Adrenal gland (tissue), 5 donors: Measurements from ENCODE around the gene ZWILCH.

Experiments
- POLR2A ChIP-seq, 2 donors: fragments of 450-650 bp; IDR thresholded peaks; one replicate each; pipeline ENCODE4 v1.6.1; 2017; ENCODE audit warnings: antibody characterized with exemption in 2 of 2, mild to moderate bottlenecking in 2 of 2, moderate library complexity in 1 of 2
- TF ChIP-seq, protein P1 (sequence below), 6 experiments: fragments of 450-650 bp in 4 of 6; fragments of 200-600 bp in 2 of 6; sonication (generic) in 1 of 6; IDR thresholded peaks; 1 replicate in 5 of 6; 2 replicates in 1 of 6; pipeline versions ENCODE4 v1.5.1 to v1.8.0; 2016 to 2021; ENCODE audit warnings: antibody characterized with exemption in 6 of 6, mild to moderate bottlenecking in 2 of 6, moderate library complexity in 1 of 6
- donor health status: DM: no; HTN: no; CAD: no.

DNA sequence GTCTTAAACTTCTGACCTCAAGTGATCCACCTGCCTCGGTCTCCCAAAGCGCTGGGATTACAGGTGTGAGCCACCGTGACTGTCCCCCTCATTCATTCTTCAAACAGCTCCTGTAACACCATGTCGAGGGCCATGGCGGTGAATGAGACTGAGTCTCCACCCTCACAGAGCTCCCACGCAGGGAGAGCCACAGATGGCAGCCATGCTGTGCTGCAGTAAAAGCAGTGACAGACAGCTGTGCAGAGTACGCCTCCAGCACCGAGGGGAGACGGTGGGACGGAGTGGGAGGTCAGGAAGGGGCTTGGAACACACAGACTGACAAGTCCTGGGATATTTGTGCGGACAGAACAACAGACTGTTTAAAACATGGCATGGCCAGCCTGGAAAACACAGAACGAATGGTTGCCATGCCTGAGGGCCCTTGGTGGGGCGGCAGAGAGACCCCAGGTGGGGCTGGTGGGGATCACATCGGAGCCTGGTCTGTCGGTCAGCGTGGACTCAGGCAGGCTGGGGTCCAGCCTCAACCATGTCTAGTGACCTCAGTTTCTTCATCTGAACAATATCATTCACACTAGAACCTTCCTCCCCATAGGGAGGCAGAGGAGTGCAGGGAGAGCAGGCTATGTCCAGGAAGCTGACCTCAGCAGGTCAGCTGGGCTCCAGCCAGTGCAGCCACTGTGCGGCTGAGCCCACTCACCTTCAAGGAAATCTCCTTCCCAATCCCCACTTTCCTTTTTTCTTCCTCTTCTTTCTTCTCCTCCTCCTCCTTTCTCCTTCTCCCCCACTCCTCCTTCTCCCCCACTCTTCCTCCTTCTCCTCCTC lies 81.2 kb downstream of the ZWILCH start:
- TF ChIP-seq, protein P1, sequence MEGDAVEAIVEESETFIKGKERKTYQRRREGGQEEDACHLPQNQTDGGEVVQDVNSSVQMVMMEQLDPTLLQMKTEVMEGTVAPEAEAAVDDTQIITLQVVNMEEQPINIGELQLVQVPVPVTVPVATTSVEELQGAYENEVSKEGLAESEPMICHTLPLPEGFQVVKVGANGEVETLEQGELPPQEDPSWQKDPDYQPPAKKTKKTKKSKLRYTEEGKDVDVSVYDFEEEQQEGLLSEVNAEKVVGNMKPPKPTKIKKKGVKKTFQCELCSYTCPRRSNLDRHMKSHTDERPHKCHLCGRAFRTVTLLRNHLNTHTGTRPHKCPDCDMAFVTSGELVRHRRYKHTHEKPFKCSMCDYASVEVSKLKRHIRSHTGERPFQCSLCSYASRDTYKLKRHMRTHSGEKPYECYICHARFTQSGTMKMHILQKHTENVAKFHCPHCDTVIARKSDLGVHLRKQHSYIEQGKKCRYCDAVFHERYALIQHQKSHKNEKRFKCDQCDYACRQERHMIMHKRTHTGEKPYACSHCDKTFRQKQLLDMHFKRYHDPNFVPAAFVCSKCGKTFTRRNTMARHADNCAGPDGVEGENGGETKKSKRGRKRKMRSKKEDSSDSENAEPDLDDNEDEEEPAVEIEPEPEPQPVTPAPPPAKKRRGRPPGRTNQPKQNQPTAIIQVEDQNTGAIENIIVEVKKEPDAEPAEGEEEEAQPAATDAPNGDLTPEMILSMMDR (IDR thresholded peaks at IDR 0.05), result no peak
- no peak for TF ChIP-seq POLR2A (IDR thresholded peaks at IDR 0.05)
